SH-SY5Y (cell line): ENCODE measurements around the gene MYH13.

Experiments
- GATA2 ChIP-seq: IDR thresholded peaks from 2 replicates; pipeline ENCODE4 v1.6.1; 2011; ENCODE audit warnings: mild to moderate bottlenecking, low read depth, low read length
- GATA3 ChIP-seq: IDR thresholded peaks from 2 replicates; pipeline ENCODE4 v1.6.1; 2011; ENCODE audit warnings: low read depth, mild to moderate bottlenecking, low read length, moderate library complexity

Gene MYH13

DNA sequence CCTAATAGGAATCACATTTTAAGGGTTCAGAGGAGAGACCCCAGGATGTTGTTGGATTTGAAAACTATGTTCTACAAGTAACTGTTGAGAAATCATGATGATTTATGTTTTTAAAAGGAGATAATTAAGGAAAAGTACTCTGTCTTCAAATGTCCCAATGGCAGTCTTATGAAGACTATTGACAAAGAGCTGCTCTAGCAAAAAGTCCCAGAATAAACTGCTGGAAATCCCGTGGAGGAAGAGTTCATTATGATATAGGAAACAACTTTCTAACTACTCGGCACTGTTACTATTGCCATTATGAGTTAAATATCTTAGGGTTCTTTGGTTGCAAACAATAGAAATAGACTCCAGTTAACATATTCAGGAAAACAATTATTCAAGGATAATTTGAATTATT is 108.8 kb downstream of the MYH13 start:
- TF ChIP-seq GATA2 (no peak), GATA3 (no peak)

DNA sequence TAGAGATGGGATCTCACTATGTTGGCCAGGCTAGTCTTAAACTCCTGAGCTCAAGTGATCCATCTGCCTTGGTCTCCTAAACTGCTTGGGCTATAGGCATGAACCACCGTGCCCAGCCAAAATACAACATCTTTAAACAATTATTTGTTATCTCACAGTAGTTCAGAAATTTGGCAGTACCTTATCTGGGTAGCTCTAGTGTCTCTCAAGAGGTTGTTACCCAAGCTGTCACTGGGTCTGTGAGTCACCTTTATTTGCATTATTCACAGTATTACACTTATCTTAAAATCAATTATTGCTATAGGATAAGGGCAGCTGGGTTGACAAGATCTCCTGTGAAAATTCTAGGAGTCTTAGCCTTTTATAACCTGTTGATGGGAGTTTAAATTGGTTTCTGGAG is 110.4 kb downstream of the MYH13 start:
- TF ChIP-seq GATA3: no peak
- TF ChIP-seq GATA2: no peak

DNA sequence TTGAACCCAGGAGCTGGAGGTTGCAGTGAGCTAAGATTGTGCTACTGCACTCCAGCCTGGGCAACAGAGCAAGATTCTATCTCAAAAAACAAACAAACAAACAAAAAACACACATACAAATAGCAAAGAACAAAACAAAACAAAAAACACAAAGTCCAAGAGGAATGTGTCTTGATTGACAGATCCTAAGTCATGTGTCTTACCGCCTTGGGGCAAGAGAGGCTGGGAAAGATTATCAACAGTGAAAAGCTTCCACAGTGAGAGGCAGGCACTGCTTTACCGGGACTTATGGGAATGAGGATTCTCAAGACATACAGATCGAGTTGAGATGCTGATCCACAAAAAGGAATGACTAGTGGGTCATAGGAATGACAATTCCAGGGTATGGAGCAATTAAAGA is 111.7 kb downstream of the MYH13 start:
- TF ChIP-seq GATA2: no peak

DNA sequence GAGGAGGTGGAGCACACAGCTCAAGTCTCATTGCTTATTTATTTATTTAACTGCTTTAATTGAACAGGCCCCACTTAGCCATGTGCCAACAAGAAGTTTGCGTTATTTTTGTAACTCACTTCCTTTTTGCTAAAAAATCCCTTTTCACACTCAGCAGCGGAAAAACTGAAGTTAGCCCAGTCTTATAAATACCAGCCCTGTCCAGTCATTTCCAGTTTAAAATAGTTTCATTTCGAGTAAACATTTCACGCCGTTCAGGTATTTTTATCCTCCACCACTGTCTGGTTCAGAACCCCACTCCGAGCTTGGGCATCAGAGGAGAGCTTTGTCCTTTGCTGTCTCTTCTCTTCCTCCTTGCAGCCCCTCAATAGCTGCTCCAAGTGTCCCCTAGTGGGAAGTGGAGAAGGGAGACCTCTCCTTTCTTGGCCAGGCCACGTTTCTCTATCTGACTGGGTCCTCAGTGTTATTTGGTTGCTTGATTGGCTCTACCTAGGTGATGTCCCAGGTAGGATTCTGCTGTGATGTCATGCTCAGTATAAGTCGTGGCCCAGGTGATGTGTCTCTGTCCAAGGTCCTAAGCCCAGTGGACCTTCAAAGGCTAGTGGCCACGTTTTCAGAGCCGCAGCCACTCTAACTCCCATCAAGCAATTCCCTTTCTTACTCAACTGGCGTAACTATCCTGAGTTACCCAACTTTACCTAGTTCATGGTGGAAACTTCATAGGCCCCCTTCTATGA is 121.4 kb downstream of the MYH13 start:
- TF ChIP-seq GATA2: no peak
- no peak for TF ChIP-seq GATA3
